ENCODE results near the gene DGKH.

DNA sequence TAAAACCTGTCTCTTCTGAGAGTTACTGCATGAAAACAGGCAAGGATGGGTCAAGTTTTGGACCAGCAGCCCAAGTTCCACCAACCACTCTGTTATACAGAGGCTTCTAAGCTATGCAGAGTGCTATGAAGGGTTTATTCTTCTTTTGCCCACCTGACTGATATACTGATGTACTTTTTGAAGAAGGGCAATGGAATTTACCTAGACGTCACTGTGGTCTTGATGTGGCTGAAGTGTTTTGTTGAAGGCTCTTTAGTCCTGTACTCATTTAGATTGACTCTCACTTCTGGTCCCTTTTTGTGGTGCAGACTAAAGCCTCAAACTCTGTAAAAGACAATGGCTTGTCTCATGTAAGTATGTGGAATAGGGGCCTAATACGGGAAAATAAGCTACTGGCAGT lies 92.0 kb downstream of the DGKH start:
- no peak for TF ChIP-seq POLR2A (IDR thresholded peaks at IDR 0.05)
- no peak for TF ChIP-seq EP300 (IDR thresholded peaks at IDR 0.05)
